Measurements from ENCODE around the gene PEAK3. TPM values are rescaled to one million over a fixed set of nuclear protein-coding genes. Genes with fewer than 3 reads are reported as not detected.

Gene PEAK3
- total RNA-seq, 1 donor from 2014 or later, result 4.7 TPM

DNA sequence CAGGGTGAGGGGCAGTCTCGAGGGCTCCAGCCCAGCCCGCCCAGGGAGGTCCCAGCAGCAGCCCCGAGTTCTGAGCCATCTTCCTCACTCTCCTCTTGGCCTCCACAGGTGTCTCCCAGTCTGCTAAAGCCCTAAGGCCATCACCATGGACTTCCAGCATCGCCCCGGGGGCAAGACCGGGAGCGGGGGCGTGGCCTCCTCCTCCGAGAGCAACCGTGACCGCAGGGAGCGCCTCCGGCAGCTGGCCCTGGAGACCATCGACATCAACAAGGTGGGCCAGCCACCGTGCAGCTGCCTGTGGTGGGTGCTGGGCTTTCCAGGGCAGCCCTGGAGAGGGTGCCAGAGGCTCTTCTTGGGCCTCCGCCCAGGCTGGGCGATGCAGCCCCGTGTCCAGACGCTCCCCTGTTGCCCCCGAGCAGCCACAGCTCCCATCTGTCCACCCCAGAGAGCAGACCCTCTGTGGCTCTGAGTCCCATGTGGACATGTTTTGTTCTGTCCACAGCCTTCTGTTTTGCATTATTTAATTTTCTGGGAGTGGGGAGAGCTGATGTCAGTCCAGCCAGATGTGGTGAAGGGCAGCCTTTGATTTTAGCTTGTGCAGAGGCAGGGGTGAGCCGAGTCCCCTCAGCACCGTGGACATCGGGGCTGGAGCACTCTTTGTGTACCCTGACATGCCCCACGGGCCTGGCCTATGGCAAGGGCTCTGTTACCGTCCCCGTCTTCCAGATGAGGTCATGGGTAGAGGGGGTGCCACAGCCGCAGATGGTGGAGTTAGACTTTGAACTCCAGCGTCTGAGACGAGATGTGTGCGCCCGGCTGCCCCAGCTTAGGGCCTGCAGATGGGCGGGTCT, 38.5 kb downstream of the PEAK3 start:
- intact Hi-C loops (cut with DNase I), result no loop called here
- Histone ChIP-seq H3K27ac (no peak overlapping the region), H3K4me3 (no peak overlapping the region), H3K36me3 (peaks cover 52% of the 10 kb centered on the region in 2 donors), H3K27me3 (no peaks in the 10 kb centered on the region), H3K9me3 (no peaks in the 10 kb centered on the region), H3K4me1 (peaks cover 9 to 39% of the 10 kb centered on the region in 2 donors)
- no peak for DNase-seq (ENCODE audit: low spot score in 2 of 2)
- TF ChIP-seq, protein P1, sequence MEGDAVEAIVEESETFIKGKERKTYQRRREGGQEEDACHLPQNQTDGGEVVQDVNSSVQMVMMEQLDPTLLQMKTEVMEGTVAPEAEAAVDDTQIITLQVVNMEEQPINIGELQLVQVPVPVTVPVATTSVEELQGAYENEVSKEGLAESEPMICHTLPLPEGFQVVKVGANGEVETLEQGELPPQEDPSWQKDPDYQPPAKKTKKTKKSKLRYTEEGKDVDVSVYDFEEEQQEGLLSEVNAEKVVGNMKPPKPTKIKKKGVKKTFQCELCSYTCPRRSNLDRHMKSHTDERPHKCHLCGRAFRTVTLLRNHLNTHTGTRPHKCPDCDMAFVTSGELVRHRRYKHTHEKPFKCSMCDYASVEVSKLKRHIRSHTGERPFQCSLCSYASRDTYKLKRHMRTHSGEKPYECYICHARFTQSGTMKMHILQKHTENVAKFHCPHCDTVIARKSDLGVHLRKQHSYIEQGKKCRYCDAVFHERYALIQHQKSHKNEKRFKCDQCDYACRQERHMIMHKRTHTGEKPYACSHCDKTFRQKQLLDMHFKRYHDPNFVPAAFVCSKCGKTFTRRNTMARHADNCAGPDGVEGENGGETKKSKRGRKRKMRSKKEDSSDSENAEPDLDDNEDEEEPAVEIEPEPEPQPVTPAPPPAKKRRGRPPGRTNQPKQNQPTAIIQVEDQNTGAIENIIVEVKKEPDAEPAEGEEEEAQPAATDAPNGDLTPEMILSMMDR (IDR thresholded peaks at IDR 0.05), result no peak

- intact Hi-C loops (cut with DNase I), result no loop called here
- H3K4me3 ChIP-seq, result no peak overlapping the region
- H3K27ac ChIP-seq, result no peak overlapping the region
- TF ChIP-seq, protein P1 (IDR thresholded peaks at IDR 0.05), result no peak
- no peaks in the 10 kb centered on the region for H3K9me3 ChIP-seq
- H3K36me3 ChIP-seq, result peaks cover 46% of the 10 kb centered on the region in 2 donors
- no peaks in the 10 kb centered on the region for H3K27me3 ChIP-seq
- no peak for DNase-seq (ENCODE audit: low spot score in 2 of 2)
- peaks cover 13 to 43% of the 10 kb centered on the region in 2 donors for H3K4me1 ChIP-seq
Measured at GRCh38 chr19:2242816-2243215, 39.2 kb downstream of the PEAK3 start.

DNA sequence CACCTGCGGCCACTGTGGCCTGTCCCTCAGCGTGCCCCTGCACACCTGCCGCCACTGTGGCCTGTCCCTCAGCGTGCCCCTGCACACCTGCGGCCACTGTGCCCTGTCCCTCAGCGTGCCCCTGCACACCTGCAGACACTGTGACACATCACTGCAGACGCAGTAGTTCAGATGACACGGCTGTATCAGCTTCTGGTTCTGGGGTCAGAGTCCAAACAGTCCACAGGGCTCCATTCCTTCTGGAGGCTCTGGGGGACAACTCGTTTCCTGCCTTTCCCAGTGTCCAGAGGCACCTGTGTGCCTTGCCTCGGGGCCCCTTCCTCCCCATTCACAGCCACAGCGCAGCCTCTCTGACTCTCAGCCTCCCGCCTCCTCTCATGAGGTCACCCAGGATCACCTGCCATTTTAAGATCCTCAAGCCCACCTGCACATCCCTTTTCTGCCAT, 39.9 kb downstream of the PEAK3 start:
- H3K27ac ChIP-seq, result peak overlapping the region in 1 of 2 donors; percentile 88
- intact Hi-C loops (cut with DNase I), result no loop called here
- H3K27me3 ChIP-seq, result no peaks in the 10 kb centered on the region
- TF ChIP-seq, protein P1 (IDR thresholded peaks at IDR 0.05), result no peak
- no peak for DNase-seq (ENCODE audit: low spot score in 2 of 2)
- peaks cover 18 to 49% of the 10 kb centered on the region in 2 donors for H3K4me1 ChIP-seq
- H3K9me3 ChIP-seq, result no peaks in the 10 kb centered on the region
- H3K36me3 ChIP-seq, result peaks cover 39% of the 10 kb centered on the region in 2 donors
- no peak overlapping the region for H3K4me3 ChIP-seq

DNA sequence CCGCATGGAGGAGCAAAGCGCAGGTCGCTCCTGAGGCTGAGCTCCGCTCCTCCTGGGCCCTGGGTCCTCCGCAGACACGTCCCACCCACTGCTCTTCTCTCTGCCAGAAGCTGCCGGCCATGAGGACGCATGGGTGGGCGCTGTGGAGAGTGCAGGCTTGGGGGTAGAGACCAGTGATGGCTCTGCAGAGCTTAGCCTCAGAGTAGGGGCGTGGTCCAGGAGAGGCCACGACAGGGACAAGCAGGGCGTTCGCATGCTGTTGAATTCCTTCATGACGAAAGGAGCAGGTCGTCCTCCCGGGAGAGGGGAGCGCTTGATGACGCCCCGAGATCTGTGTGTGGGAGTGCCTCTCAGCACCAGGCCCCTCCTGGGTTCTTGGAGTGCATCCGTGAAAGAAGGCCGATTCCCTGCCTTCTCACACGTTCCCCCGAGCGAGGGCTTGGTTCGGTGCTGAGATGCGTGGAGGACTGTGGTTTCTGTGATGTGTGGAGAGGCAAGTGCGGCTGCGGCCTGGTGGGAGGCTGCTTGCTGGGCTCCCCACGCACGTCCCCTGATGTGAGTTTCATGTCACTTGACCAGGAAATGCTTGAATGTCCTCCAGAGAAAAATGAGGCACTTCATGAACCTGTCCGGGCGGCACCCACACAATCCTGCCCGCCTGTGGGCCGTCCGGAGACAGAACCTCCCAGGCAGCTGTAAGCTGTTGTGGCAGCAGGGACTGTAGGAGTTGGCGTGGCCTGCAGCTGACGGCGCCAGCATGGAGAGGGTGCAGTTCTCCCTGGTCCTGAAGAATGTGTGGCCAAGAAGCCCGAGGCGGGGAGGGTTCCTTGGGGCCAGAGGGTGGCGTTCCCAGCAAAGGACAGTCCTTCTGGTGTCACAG, 40.9 kb downstream of the PEAK3 start:
- H3K4me3 ChIP-seq, result peak overlapping the region; percentile 46 to 68
- intact Hi-C loops (cut with DNase I), result no loop called here
- H3K36me3 ChIP-seq, result peaks cover 29% of the 10 kb centered on the region in 2 donors
- H3K27ac ChIP-seq, result peak overlapping the region; percentile 72 to 88
- H3K4me1 ChIP-seq, result peaks cover 19 to 49% of the 10 kb centered on the region in 2 donors
- TF ChIP-seq, protein P1 (IDR thresholded peaks at IDR 0.05), result no peak
- H3K27me3 ChIP-seq, result no peaks in the 10 kb centered on the region
- H3K9me3 ChIP-seq, result no peaks in the 10 kb centered on the region
- no peak for DNase-seq (ENCODE audit: low spot score in 2 of 2)

Measured in ascending aorta (tissue), 2 donors.